C1 segment of cervical spinal cord (tissue), 14 donors: ENCODE measurements around the gene PIK3R5.

Source experiments
- DNase-seq, 14 donors: peaks; one replicate each; lab custom pipeline; 2025; lab: John Stamatoyannopoulos, UW

Gene PIK3R5

GRCh38 chr17:8924595-8924994 is 40.9 kb downstream of the PIK3R5 start:
- DNase-seq, result no peak

- no peak for DNase-seq
Measured at GRCh38 chr17:8923762-8924161, 41.7 kb downstream of the PIK3R5 start.

DNA sequence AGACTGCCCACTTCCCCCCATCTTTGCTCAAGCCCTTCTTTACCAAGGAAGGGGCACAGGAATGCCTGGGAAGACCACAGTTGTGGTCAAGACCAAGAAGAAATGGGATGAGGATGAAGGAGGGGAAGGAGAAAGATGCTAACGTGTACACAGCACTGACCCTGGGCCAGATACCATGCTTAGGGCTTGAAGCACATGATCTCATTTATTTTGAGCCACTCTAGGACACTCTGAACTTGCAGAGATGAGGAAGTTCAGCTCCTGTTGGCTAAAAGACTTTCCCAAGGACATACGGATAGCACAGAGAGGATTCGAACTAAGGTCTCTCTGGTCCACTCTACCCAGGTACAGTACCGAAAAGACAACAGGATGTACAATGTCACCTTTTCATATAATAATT is 42.6 kb downstream of the PIK3R5 start:
- no peak for DNase-seq

DNA sequence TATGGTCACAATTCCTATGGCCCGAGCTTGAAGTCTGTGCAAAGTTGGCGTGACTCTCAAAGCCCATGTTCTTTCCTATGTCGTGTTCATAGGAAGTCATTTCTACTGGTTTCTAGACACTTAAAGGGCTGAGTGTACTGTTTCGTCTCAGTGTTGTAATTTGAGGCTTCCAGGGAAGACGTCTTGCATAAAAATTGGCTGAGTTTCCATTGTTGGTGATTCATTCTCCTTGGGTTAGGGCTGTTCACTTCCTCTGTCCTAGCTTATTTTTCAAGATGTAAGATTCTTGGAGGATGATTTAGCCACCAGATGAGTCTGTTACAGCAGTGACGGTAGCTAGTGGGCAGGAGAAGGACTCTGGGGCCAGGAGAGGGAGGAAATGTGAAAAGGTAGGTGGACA is 43.1 kb downstream of the PIK3R5 start:
- no peak for DNase-seq

DNA sequence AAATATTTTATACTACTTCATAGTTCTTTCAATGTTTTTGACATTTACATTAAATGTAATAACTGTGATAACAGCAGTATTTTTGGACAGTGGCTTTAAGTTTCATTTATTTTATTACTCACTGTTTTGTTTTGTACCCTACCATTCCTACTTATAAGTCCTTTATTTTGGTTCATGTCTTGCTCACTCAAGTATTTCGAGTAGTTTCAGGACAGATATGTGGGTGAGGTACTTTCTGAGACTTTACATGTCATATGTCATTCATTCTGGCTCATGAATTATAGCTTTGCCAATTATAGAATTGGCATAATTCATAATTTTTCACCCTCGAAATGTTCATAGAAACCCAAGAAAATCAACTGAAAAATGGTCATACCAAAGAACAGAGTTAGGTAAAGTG is 44.4 kb downstream of the PIK3R5 start:
- DNase-seq, result no peak

GRCh38 chr17:8918807-8919465 is 46.6 kb downstream of the PIK3R5 start:
- no peak for DNase-seq

DNA sequence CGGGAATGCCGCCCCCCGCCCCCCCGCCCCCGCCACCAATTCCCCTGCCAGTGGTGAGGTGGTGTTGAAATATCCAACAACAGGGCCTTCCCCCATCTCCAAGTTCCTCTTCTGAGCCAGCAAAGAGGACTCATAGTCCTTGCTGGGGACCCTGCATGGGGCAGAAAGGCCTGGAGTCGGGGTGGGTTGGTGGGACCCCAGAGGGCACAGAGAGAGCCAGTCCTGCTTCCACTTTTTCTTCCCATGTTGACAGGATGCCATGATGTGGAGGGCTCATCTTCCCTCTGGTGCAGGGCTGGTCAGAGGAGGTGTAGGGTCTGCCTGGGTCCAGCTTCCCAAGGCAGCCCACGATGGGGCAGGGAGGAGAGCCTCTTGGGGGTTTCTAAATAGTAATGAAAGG is 49.0 kb downstream of the PIK3R5 start:
- peak in 3 of 14 donors; percentile 41 to 50 (median 47) for DNase-seq

DNA sequence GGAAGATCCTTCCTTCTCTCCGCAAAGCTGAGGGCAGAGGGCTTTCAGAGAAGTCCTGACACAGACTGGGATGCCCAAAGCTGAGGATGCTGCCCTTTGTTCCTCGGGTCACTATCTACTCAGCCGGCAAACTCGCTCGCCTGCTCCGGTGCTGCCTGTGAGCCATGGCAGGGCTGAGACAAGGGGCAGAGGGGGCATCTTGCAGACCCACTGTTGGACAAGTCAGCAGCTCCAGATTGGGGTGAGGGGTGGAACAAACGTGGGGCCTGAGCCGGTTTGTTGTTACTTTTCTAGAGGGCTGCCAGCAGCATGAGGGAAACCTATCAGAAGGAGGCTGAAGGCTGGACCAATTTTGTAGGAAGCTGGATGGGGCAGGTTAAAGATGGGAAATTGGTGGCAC is 51.0 kb downstream of the PIK3R5 start:
- DNase-seq, result no peak

GRCh38 chr17:8913879-8914278 is 51.6 kb downstream of the PIK3R5 start:
- DNase-seq, result no peak

DNA sequence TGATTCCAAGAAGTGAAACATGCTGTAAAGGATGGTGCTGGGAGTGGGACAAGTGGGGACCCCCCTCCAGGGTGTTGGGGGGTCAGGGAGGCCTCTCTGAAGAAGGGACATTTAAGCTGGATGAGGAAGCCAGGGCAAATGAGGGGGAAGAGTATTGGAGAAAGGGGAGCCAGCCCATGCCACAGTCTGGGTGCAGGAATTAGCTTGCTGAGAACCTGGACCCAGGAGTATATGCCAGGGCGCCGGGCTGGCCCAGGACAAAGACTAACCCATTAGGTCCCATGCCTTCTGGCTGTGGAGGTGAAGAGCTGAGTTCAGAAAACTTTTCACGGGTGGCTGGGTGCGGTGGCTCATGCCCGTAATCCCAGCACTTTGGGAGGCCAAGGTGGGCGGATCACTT is 52.4 kb downstream of the PIK3R5 start:
- no peak for DNase-seq

DNA sequence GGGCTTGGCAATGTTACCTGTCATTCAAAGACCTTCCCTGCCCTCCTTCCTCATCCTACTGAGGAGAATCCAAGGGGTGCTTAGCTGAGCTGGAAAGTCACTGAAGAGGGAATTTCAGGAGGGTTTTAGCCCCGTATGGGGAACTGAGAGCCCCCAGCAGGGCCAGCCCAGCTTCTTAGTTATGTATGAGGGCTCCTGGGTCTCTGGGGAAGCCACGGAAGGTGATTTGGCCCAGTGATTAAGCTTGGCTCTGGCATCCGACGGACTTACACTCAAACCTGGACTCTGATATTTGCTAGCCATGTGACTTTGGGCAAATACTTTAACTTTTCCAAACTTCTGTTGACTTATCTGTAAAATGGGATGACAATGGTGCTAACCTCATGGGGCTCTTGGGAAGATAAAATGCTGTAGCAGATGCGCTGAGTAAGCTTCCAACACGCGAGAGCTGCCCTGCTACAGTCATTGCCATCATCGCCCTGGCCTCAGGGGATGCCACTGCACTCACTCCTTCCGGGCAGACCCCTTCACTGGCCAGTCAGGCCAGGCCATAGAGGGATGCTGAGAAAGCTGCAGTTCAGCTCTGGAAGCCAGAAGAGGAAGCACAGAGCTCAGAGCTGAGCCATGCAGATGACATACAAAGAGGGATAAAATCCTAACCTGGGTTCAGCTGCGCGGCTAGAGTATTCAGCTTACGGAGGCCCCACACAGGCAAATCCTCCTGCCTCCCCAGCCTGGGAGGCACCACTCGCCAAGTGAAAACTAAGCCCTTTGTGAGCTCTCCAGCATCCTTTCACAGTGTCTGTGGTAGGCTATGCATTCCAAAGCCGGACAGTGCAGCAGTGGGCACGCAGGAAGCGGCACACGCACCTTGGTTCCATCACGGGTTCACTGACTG is 53.2 kb downstream of the PIK3R5 start:
- no peak for DNase-seq

- DNase-seq, result no peak
Measured at GRCh38 chr17:8910969-8911604, 54.4 kb downstream of the PIK3R5 start.

GRCh38 chr17:8909586-8910270 is 55.8 kb downstream of the PIK3R5 start:
- DNase-seq, result no peak

- no peak for DNase-seq
Measured at GRCh38 chr17:8905331-8905730, 60.2 kb downstream of the PIK3R5 start.

DNA sequence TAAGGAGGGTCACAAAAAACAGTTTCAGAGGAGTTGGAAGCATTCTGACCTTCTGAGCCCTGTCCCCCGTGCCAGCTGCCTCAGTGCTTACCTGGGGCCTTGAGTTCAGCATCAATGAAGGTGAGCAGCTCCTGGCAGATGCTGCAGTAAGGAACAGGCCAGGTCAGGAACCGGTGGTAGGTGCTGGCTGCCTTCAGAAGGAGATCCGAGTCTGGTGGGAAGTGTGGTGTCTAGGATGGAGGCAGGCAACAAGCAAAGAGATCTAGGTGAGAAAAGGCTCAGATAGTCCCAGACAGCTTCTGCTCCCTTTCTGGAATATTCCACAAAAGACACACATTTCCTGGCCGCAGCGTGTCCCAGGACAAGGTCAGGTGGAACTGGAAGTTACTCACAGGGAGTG is 60.8 kb downstream of the PIK3R5 start:
- no peak for DNase-seq

DNA sequence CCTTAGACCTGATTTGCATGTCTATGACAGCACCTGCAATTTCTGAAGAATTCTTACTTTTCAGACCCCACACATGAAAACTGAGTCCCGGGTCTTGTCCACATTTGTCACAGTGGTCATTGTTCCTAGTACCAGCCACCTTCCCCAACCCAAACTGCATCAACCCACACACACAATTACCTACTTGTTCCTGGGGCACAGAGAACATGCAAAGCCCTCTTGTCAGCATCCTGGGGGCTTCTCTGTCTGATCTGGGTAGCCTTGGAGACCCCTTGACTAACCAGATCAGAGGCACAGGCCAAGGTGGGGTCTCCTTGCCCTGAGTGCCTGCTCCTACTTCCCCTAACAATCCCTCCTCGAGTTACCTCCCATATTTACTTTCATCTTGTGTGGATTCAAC is 61.3 kb downstream of the PIK3R5 start:
- DNase-seq, result no peak

GRCh38 chr17:8900626-8901585 is 64.6 kb downstream of the PIK3R5 start:
- DNase-seq, result no peak

GRCh38 chr17:8900207-8900606 is 65.3 kb downstream of the PIK3R5 start:
- no peak for DNase-seq

DNA sequence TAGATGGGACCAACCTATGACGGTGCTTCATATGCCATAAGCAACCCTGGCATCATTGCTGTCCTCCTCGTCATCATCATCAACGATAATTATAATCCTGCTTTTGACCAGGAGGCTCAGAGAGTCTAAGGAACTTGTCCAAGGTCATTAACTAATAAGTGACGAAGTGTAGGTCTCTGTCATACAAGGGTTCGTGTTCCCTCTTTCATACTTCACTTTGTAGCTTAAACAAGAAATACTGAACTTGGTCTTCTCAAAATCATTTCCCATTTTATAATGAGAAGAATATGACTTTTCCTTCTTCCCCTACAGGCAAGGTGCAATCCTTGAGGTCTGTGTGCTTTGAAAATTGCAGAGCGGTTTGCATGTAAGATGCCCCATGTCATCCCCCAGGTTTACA is 66.9 kb downstream of the PIK3R5 start:
- DNase-seq, result no peak

DNA sequence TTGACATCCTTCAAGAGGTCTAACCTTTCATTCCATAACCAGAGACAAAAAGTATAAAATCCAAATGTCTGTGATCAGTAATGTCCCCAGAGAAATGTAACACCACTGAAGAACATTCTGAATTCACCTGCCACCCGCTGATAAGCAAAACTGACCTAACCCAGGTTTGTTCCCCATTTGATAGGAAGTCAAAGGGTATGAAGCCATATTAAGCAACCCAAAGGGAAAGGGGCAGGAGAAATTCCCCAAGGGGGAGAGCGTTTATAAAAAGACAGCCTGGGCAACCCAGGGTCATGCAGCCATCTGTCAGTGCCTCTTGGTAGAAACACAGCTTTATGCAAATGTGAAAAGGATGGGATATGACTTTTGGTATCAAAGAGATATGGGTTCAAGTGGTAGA is 67.4 kb downstream of the PIK3R5 start:
- no peak for DNase-seq
